Gastroesophageal sphincter (tissue), 4 donors: ENCODE results near the gene FHIT. TPM values are rescaled to one million over a fixed set of nuclear protein-coding genes. Genes with fewer than 3 reads are reported as not detected.

Experiments used
- ATAC-seq: fragments of 150-250 bp; one replicate; pipeline ENCODE4 v1.9.1; 2016; ENCODE audit warnings: mild to moderate bottlenecking, moderate library complexity
- H3K27ac ChIP-seq, 4 donors: fragments of 200-600 bp; sonication (generic) in 3 of 4; 1 replicate in 3 of 4; 2 replicates in 1 of 4; pipeline ENCODE4 v1.5.1; 2016 to 2019
- H3K27me3 ChIP-seq: fragments of 200-600 bp; sonication (generic); one replicate; pipeline ENCODE4 v1.5.1; 2019
- H3K36me3 ChIP-seq, 2 donors: fragments of 200-600 bp; sonication (generic); one replicate each; pipeline ENCODE4 v1.5.1; 2019; ENCODE audit warnings: control low read depth in 1 of 2
- H3K4me1 ChIP-seq, 3 donors: fragments of 200-600 bp; sonication (generic); 1 replicate in 2 of 3; 2 replicates in 1 of 3; pipeline ENCODE4 v1.5.1; 2016 to 2019; ENCODE audit warnings: control low read depth in 2 of 3
- H3K4me3 ChIP-seq, 2 donors: fragments of 200-600 bp; sonication (generic); one replicate each; pipeline ENCODE4 v1.5.1; 2019; ENCODE audit warnings: mild to moderate bottlenecking in 1 of 2, moderate library complexity in 1 of 2
- H3K9me3 ChIP-seq, 3 donors: fragments of 200-600 bp; sonication (generic); one replicate each; pipeline ENCODE4 v1.5.1; 2017 to 2019; ENCODE audit warnings: control low read depth in 2 of 3
- CTCF ChIP-seq, 4 experiments: fragments of 200-600 bp in 2 of 4; fragments of 450-650 bp in 2 of 4; sonication (generic) in 1 of 4; IDR thresholded peaks; one replicate each; pipeline ENCODE4 v1.5.1; 2017 to 2019; ENCODE audit warnings: antibody characterized with exemption in 4 of 4, mild to moderate bottlenecking in 2 of 4, moderate library complexity in 2 of 4
- EP300 ChIP-seq: sonication (generic); formaldehyde crosslinking; IDR thresholded peaks from one replicate; pipeline ENCODE4 v1.6.1; 2017; ENCODE audit warnings: antibody characterized with exemption, mild to moderate bottlenecking
- POLR2A ChIP-seq, 2 donors: fragments of 450-650 bp; IDR thresholded peaks; one replicate each; pipeline ENCODE4 v1.6.1; 2017; ENCODE audit warnings: antibody characterized with exemption in 2 of 2, mild to moderate bottlenecking in 2 of 2, moderate library complexity in 1 of 2
- POLR2AphosphoS5 ChIP-seq: sonication (generic); formaldehyde crosslinking; IDR thresholded peaks from one replicate; pipeline ENCODE4 v1.6.1; 2017; ENCODE audit warnings: antibody characterized with exemption
- WGBS, 2 donors: methylation state at CpG; one replicate each; pipeline ENCODE4 v1.1.5; 2018; ENCODE audit warnings: low coverage in 1 of 2; 5-methylcytosine and 5-hydroxymethylcytosine counted together
- total RNA-seq, 4 donors: library from RNA; depleted of rRNA; stranded (reverse); fragments of >200 nt; gene quantifications; one replicate each; pipeline ENCODE4 v1.1.0, GENCODE V29; 2016

Gene FHIT
- total RNA-seq, 4 donors from 2014 or later = 1.4 to 7.3 (median 3.9) TPM

GRCh38 chr3:59727902-59728586 is 1523.2 kb downstream of the FHIT start:
- H3K27me3 ChIP-seq = no peaks in the 10 kb centered on the region
- ATAC-seq = no peak
- H3K4me1 ChIP-seq = no peaks in the 10 kb centered on the region
- TF ChIP-seq EP300 (no peak), POLR2AphosphoS5 (no peak), CTCF (IDR thresholded peaks at IDR 0.05) (no peak), POLR2A (IDR thresholded peaks at IDR 0.05) (no peak)
- H3K27ac ChIP-seq = no peak overlapping the region
- no peaks in the 10 kb centered on the region for H3K9me3 ChIP-seq
- H3K4me3 ChIP-seq = no peak overlapping the region
- 78 to 82% methylated on average over 4 of the region's 4 CpGs for WGBS, 2 donors
- no peaks in the 10 kb centered on the region for H3K36me3 ChIP-seq

GRCh38 chr3:59726279-59726678 is 1525.0 kb downstream of the FHIT start:
- Histone ChIP-seq H3K36me3 (no peaks in the 10 kb centered on the region), H3K4me3 (no peak overlapping the region), H3K9me3 (no peaks in the 10 kb centered on the region), H3K27ac (no peak overlapping the region), H3K27me3 (no peaks in the 10 kb centered on the region), H3K4me1 (no peaks in the 10 kb centered on the region)
- TF ChIP-seq POLR2A (IDR thresholded peaks at IDR 0.05) (no peak), EP300 (no peak), CTCF (IDR thresholded peaks at IDR 0.05) (no peak), POLR2AphosphoS5 (no peak)
- ATAC-seq = no peak
- 100% methylated on average over 2 of the region's 2 CpGs for WGBS, 2 donors

- TF ChIP-seq POLR2AphosphoS5 = no peak
- no peak for TF ChIP-seq POLR2A (IDR thresholded peaks at IDR 0.05)
- no peak for TF ChIP-seq EP300
- TF ChIP-seq CTCF (IDR thresholded peaks at IDR 0.05) = no peak
- H3K36me3 ChIP-seq = no peaks in the 10 kb centered on the region
- no peaks in the 10 kb centered on the region for H3K4me1 ChIP-seq
- WGBS, 2 donors = 38 to 67% methylated on average over 1 of the region's 1 CpG
- H3K4me3 ChIP-seq = no peak overlapping the region
- H3K27ac ChIP-seq = no peak overlapping the region
- no peaks in the 10 kb centered on the region for H3K27me3 ChIP-seq
- no peak for ATAC-seq
- peaks cover 0 to 8% (median 0%) of the 10 kb centered on the region in 3 donors for H3K9me3 ChIP-seq
Observed at GRCh38 chr3:59717679-59718205, 1533.5 kb downstream of the FHIT start.

- Histone ChIP-seq H3K27me3 (no peaks in the 10 kb centered on the region), H3K4me1 (no peaks in the 10 kb centered on the region), H3K36me3 (no peaks in the 10 kb centered on the region), H3K4me3 (no peak overlapping the region), H3K27ac (no peak overlapping the region), H3K9me3 (peaks cover 0 to 8% (median 0%) of the 10 kb centered on the region in 3 donors)
- no peak for ATAC-seq
- no peak for TF ChIP-seq POLR2A (IDR thresholded peaks at IDR 0.05)
- no peak for TF ChIP-seq CTCF (IDR thresholded peaks at IDR 0.05)
- no peak for TF ChIP-seq POLR2AphosphoS5
- TF ChIP-seq EP300 = no peak
- 93 to 100% methylated on average over 1 of the region's 1 CpG for WGBS, 2 donors
Observed at GRCh38 chr3:59714066-59714465, 1537.2 kb downstream of the FHIT start.

- Histone ChIP-seq H3K36me3 (no peaks in the 10 kb centered on the region), H3K27me3 (no peaks in the 10 kb centered on the region), H3K27ac (no peak overlapping the region), H3K4me3 (no peak overlapping the region), H3K9me3 (peaks cover 0 to 8% (median 0%) of the 10 kb centered on the region in 3 donors), H3K4me1 (no peaks in the 10 kb centered on the region)
- TF ChIP-seq POLR2AphosphoS5 (no peak), EP300 (no peak), CTCF (IDR thresholded peaks at IDR 0.05) (no peak), POLR2A (IDR thresholded peaks at IDR 0.05) (no peak)
- no peak for ATAC-seq
- 89 to 100% methylated on average over 1 of the region's 1 CpG for WGBS, 2 donors
Observed at GRCh38 chr3:59710554-59710953, 1540.7 kb downstream of the FHIT start.
